Neural progenitor cell (in vitro differentiated cells): Measurements from ENCODE around the gene BRD2. TPM values are rescaled to one million over a fixed set of nuclear protein-coding genes. Genes with fewer than 3 reads are reported as not detected.

Source experiments
- DNase-seq: peaks from one replicate; pipeline ENCODE4 v3.0.0-alpha.2; 2016; ENCODE audit warnings: low spot score
- H2AFZ ChIP-seq: fragments of 200-600 bp; sonication (generic); replicated peaks from 2 replicates; pipeline ENCODE4 v1.6.1; 2016; ENCODE audit warnings: antibody characterized with exemption
- H3F3A ChIP-seq: fragments of 200-600 bp; sonication (generic); 2 replicates; pipeline ENCODE4 v1.6.1; 2016; ENCODE audit warnings: antibody characterized with exemption, low read depth
- H3K27ac ChIP-seq: fragments of 200-600 bp; sonication (generic); 2 replicates; pipeline ENCODE4 v1.5.1; 2016; ENCODE audit warnings: mild to moderate bottlenecking
- H3K27me3 ChIP-seq: fragments of 200-600 bp; sonication (generic); 2 replicates; pipeline ENCODE4 v1.6.1; 2016; ENCODE audit warnings: mild to moderate bottlenecking, moderate library complexity
- H3K36me3 ChIP-seq: fragments of 200-600 bp; sonication (generic); 2 replicates; pipeline ENCODE4 v1.5.1; 2016
- H3K4me1 ChIP-seq: fragments of 200-600 bp; sonication (generic); 2 replicates; pipeline ENCODE4 v1.6.1; 2016; ENCODE audit warnings: mixed run types
- H3K4me2 ChIP-seq: fragments of 200-600 bp; sonication (generic); 2 replicates; pipeline ENCODE4 v1.6.1; 2016
- H3K4me3 ChIP-seq: fragments of 200-600 bp; sonication (generic); 2 replicates; pipeline ENCODE4 v1.5.1; 2016
- H3K79me2 ChIP-seq: fragments of 200-600 bp; sonication (generic); 2 replicates; pipeline ENCODE4 v1.6.1; 2016; ENCODE audit warnings: low read depth
- H3K9ac ChIP-seq: fragments of 200-600 bp; sonication (generic); 2 replicates; pipeline ENCODE4 v1.6.1; 2016
- H3K9me3 ChIP-seq: fragments of 200-600 bp; sonication (generic); 2 replicates; pipeline ENCODE4 v1.5.1; 2016; ENCODE audit warnings: low read depth
- H4K20me1 ChIP-seq: fragments of 200-600 bp; sonication (generic); 2 replicates; pipeline ENCODE4 v1.6.1; 2016; ENCODE audit warnings: low read depth
- H3K27ac Mint-ChIP-seq: 3 replicates; pipeline ENCODE4 v1.8.0; 2021; ENCODE audit warnings: mixed read lengths
- H3K27me3 Mint-ChIP-seq: 2 replicates; pipeline ENCODE4 v1.8.0; 2022; ENCODE audit warnings: low read depth, mild to moderate bottlenecking, inconsistent platforms, moderate library complexity, mixed read lengths; ENCODE audit not compliant: insufficient read depth
- H3K36me3 Mint-ChIP-seq: 3 replicates; pipeline ENCODE4 v1.8.0; 2021; ENCODE audit warnings: mixed read lengths
- H3K4me1 Mint-ChIP-seq: 3 replicates; pipeline ENCODE4 v1.8.0; 2021; ENCODE audit warnings: mixed read lengths
- H3K4me3 Mint-ChIP-seq: 3 replicates; pipeline ENCODE4 v1.8.0; 2021; ENCODE audit warnings: mild to moderate bottlenecking, moderate library complexity, mixed read lengths
- H3K9me3 Mint-ChIP-seq: 3 replicates; pipeline ENCODE4 v1.8.0; 2020; ENCODE audit warnings: mixed read lengths
- CTCF ChIP-seq: fragments of 200-600 bp; sonication (generic); IDR thresholded peaks from 2 replicates; pipeline ENCODE4 v1.5.1; 2017; ENCODE audit warnings: antibody characterized with exemption, mild to moderate bottlenecking
- EZH2 ChIP-seq: fragments of 200-600 bp; sonication (generic); IDR thresholded peaks from 2 replicates; pipeline ENCODE4 v1.6.1; 2017; ENCODE audit warnings: antibody characterized with exemption, mild to moderate bottlenecking, moderate library complexity
- EZH2phosphoT487 ChIP-seq: fragments of 200-600 bp; sonication (generic); IDR thresholded peaks from 2 replicates; pipeline ENCODE4 v1.6.1; 2017; ENCODE audit warnings: antibody characterized with exemption
- total RNA-seq: library from RNA; depleted of rRNA; stranded (reverse); fragments of >200 nt; gene quantifications from 2 replicates; pipeline ENCODE4 v1.2.3, GENCODE V29; 2015; ENCODE audit warnings: low replicate concordance

Gene BRD2
- total RNA-seq, 1 donor from 2014 or later = 202 TPM

GRCh38 chr6:32953775-32954174 lies 14.6 kb upstream of the BRD2 start:
- Histone ChIP-seq H3K4me2 (no peak overlapping the region), H3K4me1 (no peaks in the 10 kb centered on the region), H3K36me3 (no peaks in the 10 kb centered on the region), H3K9ac (no peak overlapping the region), H3K79me2 (no peaks in the 10 kb centered on the region), H3F3A (no peaks in the 10 kb centered on the region), H3K27ac (no peak overlapping the region), H4K20me1 (no peaks in the 10 kb centered on the region), H3K27me3 (no peaks in the 10 kb centered on the region), H3K4me3 (no peak overlapping the region), H3K9me3 (no peaks in the 10 kb centered on the region), H2AFZ (no peak overlapping the region)
- no peak overlapping the region for H3K4me3 Mint-ChIP-seq
- DNase-seq = no peak
- H3K27ac Mint-ChIP-seq = no peak overlapping the region
- TF ChIP-seq CTCF = no peak
- no peak for TF ChIP-seq EZH2phosphoT487
- H3K36me3 Mint-ChIP-seq = no peaks in the 10 kb centered on the region
- peaks cover 4% of the 10 kb centered on the region for H3K4me1 Mint-ChIP-seq
- H3K27me3 Mint-ChIP-seq = peaks cover 8% of the 10 kb centered on the region
- no peaks in the 10 kb centered on the region for H3K9me3 Mint-ChIP-seq

- H3K36me3 ChIP-seq = no peaks in the 10 kb centered on the region
- H3K4me1 Mint-ChIP-seq = peaks cover 4% of the 10 kb centered on the region
- H3K27me3 ChIP-seq = no peaks in the 10 kb centered on the region
- H3K9me3 Mint-ChIP-seq = no peaks in the 10 kb centered on the region
- H3K79me2 ChIP-seq = no peaks in the 10 kb centered on the region
- H3K4me3 Mint-ChIP-seq = no peak overlapping the region
- no peak overlapping the region for H3K4me3 ChIP-seq
- DNase-seq = no peak
- no peak for TF ChIP-seq EZH2
- no peak for TF ChIP-seq EZH2phosphoT487
- TF ChIP-seq CTCF = no peak
- no peaks in the 10 kb centered on the region for H4K20me1 ChIP-seq
- H3K4me1 ChIP-seq = no peaks in the 10 kb centered on the region
- no peaks in the 10 kb centered on the region for H3K9me3 ChIP-seq
- no peak overlapping the region for H3K27ac Mint-ChIP-seq
- H3K27ac ChIP-seq = no peak overlapping the region
- H2AFZ ChIP-seq = no peak overlapping the region
- H3K27me3 Mint-ChIP-seq = peaks cover 8% of the 10 kb centered on the region
- H3K36me3 Mint-ChIP-seq = no peaks in the 10 kb centered on the region
- H3K9ac ChIP-seq = no peak overlapping the region
- H3F3A ChIP-seq = no peaks in the 10 kb centered on the region
- H3K4me2 ChIP-seq = no peak overlapping the region
These were observed 14.1 kb upstream of the BRD2 start for GRCh38 chr6:32954267-32954666.

DNA sequence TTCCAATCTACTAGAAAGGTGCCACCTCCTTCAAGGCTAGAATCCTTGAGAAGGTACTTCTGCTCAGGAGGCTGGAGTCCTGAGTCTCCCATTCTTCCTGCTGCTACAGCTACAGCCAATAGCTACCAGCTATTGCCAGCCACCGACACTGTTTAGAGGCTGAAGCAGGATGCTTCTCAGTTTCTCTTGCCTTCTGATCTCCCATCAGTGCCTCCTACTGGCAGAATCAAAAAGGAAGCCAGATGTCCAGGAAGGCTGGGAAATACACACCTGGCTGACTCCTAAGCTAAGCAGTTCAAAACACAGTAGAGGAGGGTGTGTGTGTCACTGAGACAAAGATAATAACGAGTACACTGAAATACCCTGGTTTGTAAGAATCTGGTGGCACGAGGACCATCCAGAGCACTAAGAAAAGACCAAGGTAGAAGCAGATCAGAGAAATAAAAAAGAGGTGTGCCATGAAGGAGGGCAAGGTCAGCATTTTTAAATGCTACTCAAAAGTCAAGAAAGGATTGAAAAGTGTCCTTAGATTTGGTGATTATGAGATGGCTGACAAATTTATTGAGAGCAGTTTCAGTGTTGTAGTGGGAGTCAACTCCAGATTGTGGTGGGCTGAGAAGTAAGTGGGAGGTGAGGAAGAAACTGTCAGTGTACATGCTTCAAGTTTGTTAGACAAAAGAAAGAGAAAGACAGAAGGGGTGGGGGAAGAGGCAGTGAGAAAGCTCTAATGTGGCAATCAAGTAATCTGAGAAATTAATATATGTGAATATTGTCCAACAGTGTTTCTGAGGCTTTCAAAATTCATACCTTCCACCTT lies 13.2 kb upstream of the BRD2 start:
- no peaks in the 10 kb centered on the region for H3K36me3 Mint-ChIP-seq
- H3K4me3 ChIP-seq = no peak overlapping the region
- H3K79me2 ChIP-seq = no peaks in the 10 kb centered on the region
- no peak overlapping the region for H3K27ac Mint-ChIP-seq
- no peak overlapping the region for H3K27ac ChIP-seq
- H3K4me1 Mint-ChIP-seq = peaks cover 4% of the 10 kb centered on the region
- no peaks in the 10 kb centered on the region for H3K9me3 ChIP-seq
- no peak overlapping the region for H3K4me2 ChIP-seq
- H3K4me1 ChIP-seq = no peaks in the 10 kb centered on the region
- H3K9me3 Mint-ChIP-seq = no peaks in the 10 kb centered on the region
- H3K27me3 ChIP-seq = no peaks in the 10 kb centered on the region
- no peak overlapping the region for H2AFZ ChIP-seq
- H4K20me1 ChIP-seq = no peaks in the 10 kb centered on the region
- H3K4me3 Mint-ChIP-seq = no peak overlapping the region
- peak; percentile 75 for DNase-seq
- TF ChIP-seq EZH2phosphoT487 (no peak), CTCF (peak; percentile 63)
- no peak overlapping the region for H3K9ac ChIP-seq
- H3K27me3 Mint-ChIP-seq = peaks cover 2% of the 10 kb centered on the region
- no peaks in the 10 kb centered on the region for H3F3A ChIP-seq
- no peaks in the 10 kb centered on the region for H3K36me3 ChIP-seq
